Astrocyte of the cerebellum (primary cell): ENCODE data around the gene LMTK2.

Experiments
- DNase-seq: peaks from one replicate; pipeline ENCODE4 v3.0.0-alpha.2; 2011; ENCODE audit warnings: low read depth
- H3K4me3 ChIP-seq: 2 replicates; pipeline ENCODE4 v1.5.1; 2011; ENCODE audit warnings: mild to moderate bottlenecking, low read depth, low read length, moderate library complexity
- CTCF ChIP-seq: IDR thresholded peaks from 2 replicates; pipeline ENCODE4 v1.5.1; 2012; ENCODE audit warnings: low read length, low read depth, moderate library complexity, mild to moderate bottlenecking; ENCODE audit errors: missing control alignments
- in situ Hi-C: cut with HindIII; loops from 2 replicates; pipeline ENCODE4 v1.10.0; 2017; ENCODE audit warnings: low sequenced_read_pairs

LMTK2 gene

GRCh38 chr7:98106647-98107312, at the start of gene LMTK2:
TSS of gene LMTK2 (plus strand) at chr7:98106862. CDS start at chr7:98107178, 316 bp downstream.
- DNase-seq = peak; percentile 75
- peak; percentile 89 for TF ChIP-seq CTCF
- H3K4me3 ChIP-seq = peak within 1 kb of the TSS; percentile 76
- in situ Hi-C loops = no loop called here

GRCh38 chr7:98057157-98057556, 49.5 kb upstream of the LMTK2 start:
- TF ChIP-seq CTCF = no peak
- DNase-seq = no peak
- in situ Hi-C loops = no loop called here
- no peak overlapping the region for H3K4me3 ChIP-seq

- in situ Hi-C loops = no loop called here
- H3K4me3 ChIP-seq = no peak overlapping the region
- no peak for TF ChIP-seq CTCF
- no peak for DNase-seq
These were observed 48.5 kb upstream of the LMTK2 start for GRCh38 chr7:98058186-98058585.

- no peak for TF ChIP-seq CTCF
- in situ Hi-C loops = no loop called here
- no peak overlapping the region for H3K4me3 ChIP-seq
- DNase-seq = no peak
These were observed 42.4 kb upstream of the LMTK2 start for GRCh38 chr7:98064233-98064632.

GRCh38 chr7:98066208-98066607, 40.5 kb upstream of the LMTK2 start:
- no peak for TF ChIP-seq CTCF
- no peak overlapping the region for H3K4me3 ChIP-seq
- in situ Hi-C loops = no loop called here
- DNase-seq = no peak

GRCh38 chr7:98066934-98067507, 39.6 kb upstream of the LMTK2 start:
- DNase-seq = no peak

More at GRCh38 chr7:98066934-98067507, 39.6 kb upstream of the LMTK2 start:
- no peak overlapping the region for H3K4me3 ChIP-seq
- in situ Hi-C loops = no loop called here
- TF ChIP-seq CTCF = no peak
